HG02885 (cell line): ENCODE results near the gene GRIA1.

Experiments
- ATAC-seq: cut with Tn5 transposase; IDR thresholded peaks from one replicate; pipeline ENCODE4 v1.9.1; 2021; ENCODE audit warnings: mild to moderate bottlenecking; ENCODE audit not compliant: unreplicated experiment, poor library complexity

GRIA1 gene

GRCh38 chr5:153490118-153491037 lies at the start of gene GRIA1:
Gene GRIA1 (plus strand): TSS chr5:153490670.
- ATAC-seq, result no peak

GRCh38 chr5:153445875-153446579 lies 44.4 kb upstream of the GRIA1 start:
- ATAC-seq, result no peak

- ATAC-seq, result no peak
These were observed 42.9 kb upstream of the GRIA1 start for GRCh38 chr5:153447534-153447933.

GRCh38 chr5:153456354-153456753 lies 34.1 kb upstream of the GRIA1 start:
- no peak for ATAC-seq

- no peak for ATAC-seq
These were observed 33.5 kb upstream of the GRIA1 start for GRCh38 chr5:153456993-153457392.

GRCh38 chr5:153458268-153458667 lies 32.2 kb upstream of the GRIA1 start:
- ATAC-seq, result no peak

GRCh38 chr5:153459051-153459743 lies 31.3 kb upstream of the GRIA1 start:
- no peak for ATAC-seq

- ATAC-seq, result no peak
These were observed 30.0 kb upstream of the GRIA1 start for GRCh38 chr5:153460421-153460820.

GRCh38 chr5:153461341-153461740 lies 29.1 kb upstream of the GRIA1 start:
- ATAC-seq, result no peak

- no peak for ATAC-seq
These were observed 26.7 kb upstream of the GRIA1 start for GRCh38 chr5:153463806-153464205.

GRCh38 chr5:153467546-153467945 lies 22.9 kb upstream of the GRIA1 start:
- no peak for ATAC-seq

- no peak for ATAC-seq
These were observed 21.0 kb upstream of the GRIA1 start for GRCh38 chr5:153469423-153469822.

GRCh38 chr5:153470736-153471135 lies 19.7 kb upstream of the GRIA1 start:
- no peak for ATAC-seq

- ATAC-seq, result no peak
These were observed 13.7 kb upstream of the GRIA1 start for GRCh38 chr5:153476767-153477166.

GRCh38 chr5:153480401-153480800 lies 10.1 kb upstream of the GRIA1 start:
- peak; percentile 93 for ATAC-seq

- no peak for ATAC-seq
These were observed 7.0 kb upstream of the GRIA1 start for GRCh38 chr5:153483482-153483881.

GRCh38 chr5:153485641-153486040 lies 4.8 kb upstream of the GRIA1 start:
- no peak for ATAC-seq

GRCh38 chr5:153486771-153487170 lies 3.7 kb upstream of the GRIA1 start:
- no peak for ATAC-seq

GRCh38 chr5:153489611-153490010 lies 859 bp upstream of the GRIA1 start:
- ATAC-seq, result no peak

- ATAC-seq, result no peak
These were observed 721 bp downstream of the GRIA1 start for GRCh38 chr5:153491038-153491744.
